Neural cell (in vitro differentiated cells): ENCODE data around the gene ZNF107.

Experiments used
- CTCF ChIP-seq: fragments of 450-650 bp; IDR thresholded peaks from 2 replicates; pipeline ENCODE4 v1.5.1; 2014; ENCODE audit warnings: antibody characterized with exemption, mild to moderate bottlenecking, moderate library complexity; ENCODE audit not compliant: poor library complexity, severe bottlenecking
- EP300 ChIP-seq: fragments of 450-650 bp; conservative IDR thresholded peaks from 2 replicates; pipeline ENCODE4 v1.6.1; 2014; ENCODE audit warnings: antibody characterized with exemption, mild to moderate bottlenecking, moderate library complexity; ENCODE audit not compliant: poor library complexity, severe bottlenecking
- POLR2AphosphoS5 ChIP-seq: IDR thresholded peaks from 2 replicates; pipeline ENCODE4 v1.6.1; 2012
- SMC3 ChIP-seq: fragments of 450-650 bp; conservative IDR thresholded peaks from 2 replicates; pipeline ENCODE4 v1.6.1; 2014; ENCODE audit warnings: antibody characterized with exemption, mild to moderate bottlenecking, moderate library complexity; ENCODE audit not compliant: poor library complexity

GRCh38 chr7:64639267-64640001, 26.5 kb upstream of the ZNF107 start:
- no peak for TF ChIP-seq CTCF
- no peak for TF ChIP-seq POLR2AphosphoS5
- no peak for TF ChIP-seq EP300
- no peak for TF ChIP-seq SMC3
